ENCODE results near the gene DUSP22. TPM values are rescaled to one million over a fixed set of nuclear protein-coding genes. Genes with fewer than 3 reads are reported as not detected.

Gene DUSP22
- polyA plus RNA-seq, 3 donors, result 107 to 120 (median 117) TPM

GRCh38 chr6:338815-339262, 46.6 kb downstream of the DUSP22 start:
- H2AFZ ChIP-seq (ENCODE audit: insufficient read depth, low read depth, low read length, poor library complexity, severe bottlenecking), result no peak overlapping the region
- no peaks in the 10 kb centered on the region for H3K9me3 ChIP-seq (replicated peaks in 1 of 2; ENCODE audit: control insufficient read depth in 1 of 2, insufficient read depth in 1 of 2, low read length in 2 of 2)
- peaks cover 24% of the 10 kb centered on the region for H3K79me2 ChIP-seq (ENCODE audit: insufficient read depth, low read length)
- H3K4me3 Mint-ChIP-seq, result no peak overlapping the region
- intact Hi-C loops (cut with micrococcal nuclease), result loop anchor here in 1 of 2 donors (5.0 kb wide), 2 partner anchors 42 to 117 kb away; no protein-coding TSS in a partner anchor
- peaks cover 84% of the 10 kb centered on the region for H3K4me1 Mint-ChIP-seq
- H3K36me3 ChIP-seq (replicated peaks in 1 of 2; ENCODE audit: control insufficient read depth in 1 of 2, insufficient read depth in 2 of 2, low read length in 2 of 2), result peaks cover 6 to 13% of the 10 kb centered on the region in 2 donors
- no peaks in the 10 kb centered on the region for H3K27me3 ChIP-seq (ENCODE audit: control insufficient read depth in 2 of 2, insufficient read depth in 2 of 2, low read length in 2 of 2)
- peaks cover 87 to 94% of the 10 kb centered on the region in 2 donors for H3K4me1 ChIP-seq (ENCODE audit: control insufficient read depth in 1 of 2, insufficient read depth in 2 of 2, low read length in 2 of 2)
- peak overlapping the region in 1 of 3 experiments; percentile 62 for H3K4me3 ChIP-seq (replicated peaks in 1 of 3; ENCODE audit: low read depth in 2 of 3, low read length in 3 of 3)
- peak in 1 of 3 donors; percentile 17 for DNase-seq
- peaks cover 0 to 11% (median 0%) of the 10 kb centered on the region in 7 donors for H3K9me3 Mint-ChIP-seq
- H3K36me3 Mint-ChIP-seq, result peaks cover 18 to 54% of the 10 kb centered on the region in 2 donors
- peak overlapping the region; percentile 61 for H3K4me2 ChIP-seq (replicated peaks; ENCODE audit: extremely low read depth, low read length, poor library complexity, severe bottlenecking)
- H3K9ac ChIP-seq (ENCODE audit: insufficient read depth, low read length, poor library complexity, severe bottlenecking), result no peak overlapping the region
- peak overlapping the region; percentile 5 to 86 (median 70) for H3K27ac Mint-ChIP-seq
- peak overlapping the region in 1 of 2 donors; percentile 87 for H3K27ac ChIP-seq (ENCODE audit: low read depth in 1 of 2, low read length in 2 of 2)
- no peak for TF ChIP-seq CTCF (IDR thresholded peaks at IDR 0.05)
- 89% methylated on average over 1 of the region's 4 CpGs for WGBS (ENCODE audit: insufficient coverage)
- no peaks in the 10 kb centered on the region for H4K20me1 ChIP-seq (ENCODE audit: insufficient read depth, low read length)
- peaks cover 1 to 9% (median 2%) of the 10 kb centered on the region in 3 donors for H3K27me3 Mint-ChIP-seq (ENCODE audit: low read depth in 3 of 3)

- Mint-ChIP-seq H3K9me3 (peaks cover 0 to 13% (median 0%) of the 10 kb centered on the region in 7 donors), H3K4me1 (peaks cover 78% of the 10 kb centered on the region), H3K36me3 (peaks cover 23 to 60% of the 10 kb centered on the region in 2 donors), H3K27me3 (ENCODE audit: low read depth in 3 of 3) (peaks cover 1 to 9% (median 2%) of the 10 kb centered on the region in 3 donors), H3K4me3 (no peak overlapping the region), H3K27ac (peak overlapping the region in 5 of 7 donors; percentile 0 to 86 (median 86))
- Histone ChIP-seq H3K9me3 (replicated peaks in 1 of 2; ENCODE audit: control insufficient read depth in 1 of 2, insufficient read depth in 1 of 2, low read length in 2 of 2) (no peaks in the 10 kb centered on the region), H2AFZ (ENCODE audit: insufficient read depth, low read depth, low read length, poor library complexity, severe bottlenecking) (no peak overlapping the region), H3K4me1 (ENCODE audit: control insufficient read depth in 1 of 2, insufficient read depth in 2 of 2, low read length in 2 of 2) (peaks cover 81 to 88% of the 10 kb centered on the region in 2 donors), H3K27me3 (ENCODE audit: control insufficient read depth in 2 of 2, insufficient read depth in 2 of 2, low read length in 2 of 2) (no peaks in the 10 kb centered on the region), H4K20me1 (ENCODE audit: insufficient read depth, low read length) (no peaks in the 10 kb centered on the region), H3K4me3 (replicated peaks in 1 of 3; ENCODE audit: low read depth in 2 of 3, low read length in 3 of 3) (peak overlapping the region in 1 of 3 experiments; percentile 62), H3K4me2 (replicated peaks; ENCODE audit: extremely low read depth, low read length, poor library complexity, severe bottlenecking) (peak overlapping the region; percentile 61), H3K27ac (ENCODE audit: low read depth in 1 of 2, low read length in 2 of 2) (peak overlapping the region in 1 of 2 donors; percentile 87), H3K79me2 (ENCODE audit: insufficient read depth, low read length) (peaks cover 22% of the 10 kb centered on the region), H3K36me3 (replicated peaks in 1 of 2; ENCODE audit: control insufficient read depth in 1 of 2, insufficient read depth in 2 of 2, low read length in 2 of 2) (peaks cover 8 to 19% of the 10 kb centered on the region in 2 donors), H3K9ac (ENCODE audit: insufficient read depth, low read length, poor library complexity, severe bottlenecking) (no peak overlapping the region)
- intact Hi-C loops (cut with micrococcal nuclease), result loop anchor here in 1 of 2 donors (5.0 kb wide), 2 partner anchors 42 to 117 kb away; no protein-coding TSS in a partner anchor
- WGBS (ENCODE audit: insufficient coverage), result no CpG with 5 or more reads among the region's 5 CpGs
- no peak for TF ChIP-seq CTCF (IDR thresholded peaks at IDR 0.05)
- no peak for DNase-seq
These were observed 47.2 kb downstream of the DUSP22 start for GRCh38 chr6:339480-339879.

Measured in CD14-positive monocyte (primary cell).